Activated T-helper 1 cell treated with Interleukin-2 at 50 U/mL for 16 hours (primary cell): ENCODE measurements around the gene TSHZ1.
"Not testable (repeated sequence)": the region's sequence is repeated elsewhere in the genome, so short reads cannot be mapped to it uniquely, and the experiment has no call there.

Source experiments
- DNase-seq: peaks from one replicate; pipeline ENCODE4 v3.0.0-alpha.2; 2020; ENCODE audit warnings: low read depth

Gene TSHZ1

GRCh38 chr18:75179819-75180600 is 30.6 kb upstream of the TSHZ1 start:
- DNase-seq = no peak

GRCh38 chr18:75183524-75183923 is 27.1 kb upstream of the TSHZ1 start:
- no peak for DNase-seq

- DNase-seq = no peak
Measured at GRCh38 chr18:75183973-75184493, 26.6 kb upstream of the TSHZ1 start.

GRCh38 chr18:75185460-75185859 is 25.1 kb upstream of the TSHZ1 start:
- DNase-seq = no peak

GRCh38 chr18:75187702-75188101 is 22.9 kb upstream of the TSHZ1 start:
- not testable (repeated sequence) for DNase-seq

GRCh38 chr18:75189696-75190095 is 20.9 kb upstream of the TSHZ1 start:
- no peak for DNase-seq

GRCh38 chr18:75192899-75193298 is 17.7 kb upstream of the TSHZ1 start:
- no peak for DNase-seq

GRCh38 chr18:75198036-75198435 is 12.6 kb upstream of the TSHZ1 start:
- no peak for DNase-seq

GRCh38 chr18:75199327-75199726 is 11.3 kb upstream of the TSHZ1 start:
- DNase-seq = no peak

GRCh38 chr18:75200071-75200470 is 10.5 kb upstream of the TSHZ1 start:
- DNase-seq = no peak

- DNase-seq = no peak
Measured at GRCh38 chr18:75200605-75201280, 9.9 kb upstream of the TSHZ1 start.

GRCh38 chr18:75201282-75202270 is 9.0 kb upstream of the TSHZ1 start:
- no peak for DNase-seq

- DNase-seq = no peak
Measured at GRCh38 chr18:75202696-75203365, 7.8 kb upstream of the TSHZ1 start.

GRCh38 chr18:75203416-75204268 is 7.0 kb upstream of the TSHZ1 start:
- no peak for DNase-seq

GRCh38 chr18:75204269-75204731 is 6.3 kb upstream of the TSHZ1 start:
- no peak for DNase-seq

GRCh38 chr18:75204732-75205513 is 5.7 kb upstream of the TSHZ1 start:
- DNase-seq = no peak

GRCh38 chr18:75205514-75206132 is 5.0 kb upstream of the TSHZ1 start:
- DNase-seq = no peak

GRCh38 chr18:75206452-75207309 is 3.9 kb upstream of the TSHZ1 start:
- no peak for DNase-seq
